Endometrial microvascular endothelial cells (primary cell): Measurements from ENCODE around the gene CADPS. TPM values are rescaled to one million over a fixed set of nuclear protein-coding genes. Genes with fewer than 3 reads are reported as not detected.

Experiments used
- in situ Hi-C: cut with HindIII; loops from 2 replicates; pipeline ENCODE4 v1.10.0; 2017; ENCODE audit warnings: low sequenced_read_pairs, low pct_unique_long_range_greater_than_20kb; ENCODE audit errors: inconsistent ontology term
- total RNA-seq: library from RNA; depleted of rRNA; stranded (reverse); fragments of >200 nt; gene quantifications from one replicate; pipeline ENCODE4 v1.2.3, GENCODE V29; 2015; ENCODE audit errors: inconsistent ontology term

The CADPS gene
- total RNA-seq, 1 donor from 2014 or later = not detected

DNA sequence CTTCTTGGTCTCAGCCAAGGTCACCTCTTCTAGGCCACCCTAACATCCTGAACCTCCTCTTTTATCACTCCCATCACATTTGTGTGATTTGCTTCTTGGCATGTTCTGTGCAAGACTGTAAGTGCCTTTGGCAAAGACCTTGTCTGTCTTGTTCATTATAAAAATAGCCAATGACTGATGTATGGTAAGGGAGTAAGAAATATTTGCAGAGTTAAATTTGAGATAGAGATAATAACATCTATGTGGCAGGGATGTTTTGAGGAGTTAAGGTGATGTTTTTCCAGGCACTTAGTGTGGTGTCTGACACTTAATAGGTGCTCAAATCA, 202.3 kb downstream of the CADPS start:
- in situ Hi-C loops = no loop called here

DNA sequence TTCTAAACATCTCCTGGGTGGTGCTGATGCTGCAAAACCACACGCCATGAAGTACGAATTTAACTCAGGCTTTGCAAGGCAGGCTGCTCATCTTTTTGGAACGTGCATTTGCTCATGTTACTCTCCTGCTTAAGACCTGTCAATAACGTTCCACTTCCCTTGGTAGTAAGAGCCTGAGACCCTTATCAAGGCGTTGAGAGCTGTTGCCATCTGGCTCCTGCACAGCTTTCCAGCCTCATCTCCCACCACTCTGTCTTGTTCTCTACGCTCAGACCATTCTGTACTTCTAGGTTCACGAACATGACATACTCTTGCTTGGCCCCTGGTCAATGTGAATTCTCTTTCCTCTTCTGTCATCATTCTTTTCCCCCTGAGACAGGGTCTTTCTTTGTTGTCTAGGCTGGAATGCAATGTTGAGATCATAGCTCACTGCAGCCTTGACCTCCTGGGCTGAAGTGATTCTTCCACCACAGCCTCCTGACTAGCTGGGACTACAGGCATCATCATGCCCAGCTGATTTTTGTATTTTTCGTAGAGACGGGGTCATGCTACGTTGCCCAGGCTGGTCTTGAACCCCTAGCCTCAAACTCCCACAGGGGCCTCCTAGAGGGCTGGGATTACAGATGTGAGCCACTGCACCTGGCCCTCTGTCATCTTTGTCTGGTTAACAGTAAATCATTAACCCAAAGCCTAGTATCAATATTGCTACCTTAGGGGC, 202.8 kb downstream of the CADPS start:
- in situ Hi-C loops = no loop called here

DNA sequence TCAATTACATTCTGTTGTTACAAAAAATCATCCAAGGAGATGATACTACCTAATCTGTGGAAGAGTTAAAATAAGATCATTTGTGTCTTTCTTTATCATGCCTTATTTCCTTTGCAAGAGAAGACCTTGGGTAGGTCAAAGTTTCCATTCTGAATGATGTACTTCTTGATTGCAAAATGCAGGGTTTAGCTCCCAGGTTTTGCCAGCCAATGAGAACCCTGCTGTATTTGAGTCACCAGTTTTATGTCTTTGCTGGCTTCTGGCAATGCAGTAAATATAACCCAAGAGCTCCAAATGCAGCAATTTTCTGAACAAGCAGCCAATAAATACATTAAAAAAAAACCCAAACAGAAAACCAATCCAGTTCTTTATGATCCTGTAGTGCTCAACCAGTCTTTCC, 204.9 kb downstream of the CADPS start:
- in situ Hi-C loops = no loop called here

DNA sequence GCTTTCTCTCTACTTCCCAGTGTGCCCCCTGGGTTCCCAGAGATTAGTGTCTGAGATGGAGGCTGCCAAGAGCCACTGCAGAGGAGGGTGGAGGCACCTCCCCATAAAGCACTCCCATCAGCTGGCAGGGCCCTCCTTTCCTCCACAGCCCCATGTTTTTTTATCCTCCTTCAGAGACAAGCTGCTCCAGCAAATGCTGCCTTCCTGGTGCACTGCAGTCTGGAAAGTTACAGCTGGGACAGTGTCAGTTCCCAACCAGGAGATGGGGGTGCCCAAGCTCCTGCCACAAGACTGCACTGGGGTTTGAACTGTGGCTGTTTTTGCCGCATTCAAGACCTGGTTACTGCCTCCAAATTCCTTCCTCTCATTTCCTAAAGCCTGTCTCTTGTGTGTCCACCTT, 206.1 kb downstream of the CADPS start:
- in situ Hi-C loops = no loop called here

DNA sequence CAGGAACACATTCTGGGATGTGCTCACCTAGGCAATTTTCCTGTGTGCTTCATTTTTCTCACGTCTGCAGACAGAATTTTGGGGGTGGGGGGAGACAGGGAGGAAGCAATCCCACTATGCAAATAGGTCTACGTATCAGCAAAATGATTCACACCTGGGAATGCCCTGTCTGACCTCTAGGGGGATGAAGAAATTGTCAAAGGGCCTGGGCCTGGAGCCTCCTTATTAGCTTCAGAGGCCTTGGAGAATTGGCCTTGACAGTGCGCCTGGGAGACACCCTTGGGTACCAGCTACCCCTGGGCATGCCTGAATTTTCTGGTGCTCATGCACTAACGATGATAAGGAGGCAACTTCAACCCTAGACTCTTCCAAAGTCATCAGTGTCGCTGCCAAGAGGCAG, 207.5 kb downstream of the CADPS start:
- in situ Hi-C loops = no loop called here

DNA sequence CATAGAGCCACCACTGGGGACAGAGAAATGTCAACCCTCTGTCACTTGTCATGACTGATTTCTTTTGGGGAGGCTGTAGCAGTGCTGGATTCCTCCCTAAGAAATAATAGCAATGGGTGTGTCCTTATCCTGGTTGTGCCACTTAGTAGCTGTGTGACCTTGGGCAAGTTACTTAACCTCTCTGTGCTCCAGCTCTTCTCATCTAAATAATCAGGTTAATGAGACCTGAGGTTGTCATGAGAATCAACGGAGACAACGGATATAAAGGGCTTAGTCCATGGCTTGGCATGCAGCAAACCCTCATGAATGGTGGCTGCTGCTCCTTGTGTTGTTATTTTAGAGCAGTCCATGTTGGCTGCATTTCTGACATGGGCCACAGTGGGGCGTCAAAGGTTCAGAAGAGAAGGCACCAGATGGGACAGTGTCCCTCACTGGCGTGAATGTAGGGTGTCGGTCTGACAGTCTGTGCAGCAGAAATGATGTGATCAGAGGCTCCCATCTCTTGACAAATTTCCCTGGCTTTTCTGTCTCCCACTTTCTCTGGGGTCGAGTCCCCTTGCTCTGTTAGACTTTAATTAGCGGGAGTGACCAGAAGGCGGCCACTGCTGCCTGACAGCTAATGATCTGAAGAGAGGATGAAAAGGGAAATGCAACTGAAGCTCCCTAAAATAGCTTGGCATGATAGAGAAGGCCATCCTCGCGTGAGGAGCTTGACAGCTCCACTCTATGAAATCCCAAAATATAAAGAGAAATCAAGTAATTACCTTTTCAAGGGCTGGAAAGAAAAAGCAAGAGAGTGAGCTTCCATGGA, 209.4 kb downstream of the CADPS start:
- in situ Hi-C loops = no loop called here

DNA sequence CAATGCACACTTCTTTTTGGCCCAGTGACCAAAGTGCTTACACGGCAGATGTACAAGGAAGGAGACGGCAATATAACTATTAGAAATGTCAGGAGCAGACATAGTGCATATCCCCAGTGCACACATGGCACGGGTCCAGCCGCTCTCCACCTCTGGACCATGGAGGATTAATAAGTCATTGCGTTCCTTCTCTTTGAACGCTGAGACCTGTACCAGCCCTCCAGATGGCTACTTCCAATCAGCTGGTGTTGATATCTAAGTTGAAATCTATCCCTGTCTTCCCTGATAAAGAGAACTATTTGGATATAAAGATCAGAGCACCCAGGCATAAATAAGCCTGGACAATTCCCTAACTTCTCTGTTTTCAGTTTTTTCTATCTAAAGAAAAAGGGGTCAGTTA, 212.5 kb downstream of the CADPS start:
- in situ Hi-C loops = no loop called here

DNA sequence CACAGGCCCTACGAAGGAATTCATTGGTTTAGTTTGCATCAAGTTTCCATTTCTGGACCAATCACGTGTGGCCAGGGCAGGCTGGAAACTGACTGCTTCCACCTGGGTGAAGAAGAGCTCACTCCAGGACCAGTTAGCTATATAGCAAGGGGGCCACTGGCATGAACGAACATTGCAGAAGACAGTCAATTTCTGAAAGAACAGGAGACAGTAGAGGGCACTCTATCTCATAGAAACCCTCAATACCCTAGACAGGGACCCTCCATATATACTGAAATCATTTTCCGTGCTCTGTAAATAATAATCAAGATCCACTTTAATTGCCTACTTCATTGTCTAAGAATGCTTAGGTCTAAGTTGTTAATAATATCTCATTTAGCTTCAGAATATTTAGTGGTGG, 215.6 kb downstream of the CADPS start:
- in situ Hi-C loops = no loop called here

DNA sequence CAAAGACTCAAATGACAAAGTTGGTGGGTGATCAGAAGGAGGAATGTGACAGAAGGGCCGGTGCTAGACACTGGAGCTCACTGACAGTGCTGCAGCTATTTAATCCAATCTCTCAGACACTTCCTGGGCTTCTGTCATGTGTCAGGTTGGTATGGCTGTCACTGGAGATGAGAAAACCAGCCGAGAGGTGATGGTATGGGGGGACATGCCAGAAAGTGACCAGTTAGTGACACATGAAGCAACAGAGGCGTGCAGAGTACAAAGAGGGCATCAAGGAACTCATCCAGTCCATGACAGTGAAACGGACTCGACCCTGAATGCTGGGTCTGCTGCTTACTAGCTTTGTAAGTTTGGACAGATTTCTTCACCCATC, 219.5 kb downstream of the CADPS start:
- in situ Hi-C loops = no loop called here

DNA sequence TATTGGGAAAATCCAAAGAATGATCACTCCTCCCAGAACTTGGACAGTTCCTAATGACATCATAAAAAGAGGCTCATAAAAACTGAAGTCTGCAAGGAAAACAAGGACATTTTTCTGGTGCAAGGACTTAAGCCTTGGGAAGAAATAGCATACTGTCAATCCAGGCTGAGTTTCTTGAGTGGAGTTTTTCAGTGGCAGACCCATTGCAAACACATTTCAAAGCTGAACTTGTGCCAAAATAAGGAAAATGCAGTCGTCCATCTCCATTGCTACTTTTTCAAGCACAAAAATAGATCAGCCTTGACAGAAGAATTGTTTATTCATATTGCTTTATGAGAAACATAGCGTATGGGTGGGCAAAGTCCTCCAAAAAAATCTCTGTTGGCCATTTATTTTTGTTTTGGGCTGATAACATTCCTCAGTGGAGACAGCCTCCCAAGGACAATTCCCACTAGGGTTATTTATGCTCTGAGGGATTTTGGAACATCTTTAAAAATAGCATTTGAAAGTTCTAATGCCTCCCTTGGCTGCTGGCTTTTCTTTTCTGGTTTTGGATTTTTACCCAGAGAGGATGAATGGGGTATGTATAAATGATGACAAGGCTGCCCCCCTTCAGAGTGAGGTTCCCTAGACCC, 220.0 kb downstream of the CADPS start:
- in situ Hi-C loops = no loop called here

DNA sequence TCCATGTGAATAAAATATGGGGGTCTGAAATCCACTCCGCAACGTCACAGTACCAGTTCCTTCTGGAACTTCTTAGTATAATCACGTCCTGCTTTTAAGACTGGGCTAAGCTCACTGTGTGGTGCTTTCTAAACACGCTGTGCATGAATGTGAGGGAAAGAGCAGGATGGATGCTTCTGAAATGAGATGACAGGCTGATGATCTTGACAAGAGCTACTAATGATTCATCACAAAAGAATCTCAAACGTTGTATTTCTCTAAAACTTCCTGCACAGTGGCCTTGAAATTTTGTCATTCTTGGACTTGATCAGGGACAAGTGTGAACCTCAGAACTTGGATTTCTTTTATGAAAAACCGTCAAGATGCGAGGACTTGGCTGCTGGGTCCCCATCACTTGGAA, 221.4 kb downstream of the CADPS start:
- in situ Hi-C loops = no loop called here

DNA sequence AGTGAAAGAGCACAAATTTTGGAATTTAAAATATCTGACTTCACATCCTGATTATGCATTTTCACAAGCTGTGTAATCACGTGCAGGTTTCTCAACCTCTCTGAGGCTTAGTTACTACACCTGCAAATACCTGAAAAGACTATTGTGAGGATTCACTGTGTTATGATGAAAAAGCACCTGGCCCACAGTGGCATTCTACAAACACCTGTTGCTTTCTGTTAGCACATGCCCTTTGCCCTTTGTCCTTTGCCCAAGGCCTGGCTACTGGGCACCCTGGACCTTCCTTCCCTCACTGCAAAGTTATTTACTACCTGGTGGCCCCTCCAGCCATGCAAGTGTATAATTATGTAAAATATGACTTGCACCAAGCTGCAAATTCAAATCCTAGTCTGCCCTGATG, 227.5 kb downstream of the CADPS start:
- in situ Hi-C loops = no loop called here

DNA sequence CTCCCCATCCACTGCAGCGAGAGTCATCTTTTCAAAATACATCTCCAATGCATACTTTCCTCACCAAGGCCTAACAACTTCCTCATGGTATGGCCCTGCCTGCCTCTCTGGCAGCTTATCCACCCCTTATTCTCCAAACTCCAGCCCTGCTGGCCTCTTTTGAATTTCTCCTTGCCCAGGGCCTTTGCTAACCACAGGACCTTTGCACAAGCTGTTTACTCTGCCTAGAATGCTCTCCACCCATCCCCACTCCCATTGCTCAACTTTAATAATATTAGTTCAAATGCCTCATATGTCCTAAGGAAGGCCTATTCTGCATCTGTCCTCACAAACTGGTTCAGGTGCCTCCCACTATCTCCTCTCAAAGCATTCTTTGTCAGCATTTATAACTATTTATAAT, 230.7 kb downstream of the CADPS start:
- in situ Hi-C loops = no loop called here

DNA sequence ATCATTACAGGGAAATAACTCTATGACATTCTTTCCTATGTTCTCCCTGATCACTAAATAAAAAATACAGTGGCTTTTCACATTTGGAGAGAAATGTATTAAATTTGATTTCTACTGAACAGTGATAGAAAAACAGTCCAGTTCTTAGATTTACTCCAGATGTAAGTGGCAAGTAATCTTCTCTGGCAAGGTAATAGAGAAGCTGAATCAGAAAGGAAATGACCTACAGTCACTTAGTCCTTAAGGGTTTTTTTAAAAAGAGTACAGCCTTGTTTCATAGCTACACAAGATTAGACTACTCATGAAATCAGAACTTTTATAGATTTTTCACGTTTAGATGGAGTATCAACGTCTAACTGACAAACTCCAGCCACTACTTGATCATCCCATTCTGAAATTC, 236.9 kb downstream of the CADPS start:
- in situ Hi-C loops = no loop called here

DNA sequence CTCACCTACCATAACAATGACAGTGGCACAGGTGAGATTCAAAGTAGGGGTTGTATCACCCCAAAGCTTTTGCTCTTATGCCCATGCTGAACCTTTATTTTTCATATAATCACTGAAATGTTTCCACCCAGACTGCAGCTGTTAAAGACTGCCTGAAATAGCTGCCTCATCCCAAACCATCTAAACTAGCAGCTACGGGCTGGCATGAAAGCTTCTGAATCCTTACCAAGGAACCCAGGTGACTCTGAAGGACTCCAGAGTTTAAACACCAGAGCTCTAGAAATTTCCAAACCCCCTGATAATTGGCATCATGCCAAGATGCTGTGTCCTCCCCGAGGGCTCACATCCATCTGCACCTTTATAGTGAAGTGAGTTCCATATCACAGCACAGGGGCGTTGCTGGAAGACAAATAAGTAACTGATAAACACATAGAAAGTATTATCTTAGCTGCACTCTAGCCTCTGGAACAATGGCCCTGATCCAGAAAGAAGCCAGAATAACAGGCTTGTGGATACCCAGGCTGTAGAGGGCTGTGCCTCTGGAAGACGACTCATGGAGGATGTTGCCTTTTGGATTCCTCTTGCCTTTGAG, 238.9 kb downstream of the CADPS start:
- in situ Hi-C loops = no loop called here

DNA sequence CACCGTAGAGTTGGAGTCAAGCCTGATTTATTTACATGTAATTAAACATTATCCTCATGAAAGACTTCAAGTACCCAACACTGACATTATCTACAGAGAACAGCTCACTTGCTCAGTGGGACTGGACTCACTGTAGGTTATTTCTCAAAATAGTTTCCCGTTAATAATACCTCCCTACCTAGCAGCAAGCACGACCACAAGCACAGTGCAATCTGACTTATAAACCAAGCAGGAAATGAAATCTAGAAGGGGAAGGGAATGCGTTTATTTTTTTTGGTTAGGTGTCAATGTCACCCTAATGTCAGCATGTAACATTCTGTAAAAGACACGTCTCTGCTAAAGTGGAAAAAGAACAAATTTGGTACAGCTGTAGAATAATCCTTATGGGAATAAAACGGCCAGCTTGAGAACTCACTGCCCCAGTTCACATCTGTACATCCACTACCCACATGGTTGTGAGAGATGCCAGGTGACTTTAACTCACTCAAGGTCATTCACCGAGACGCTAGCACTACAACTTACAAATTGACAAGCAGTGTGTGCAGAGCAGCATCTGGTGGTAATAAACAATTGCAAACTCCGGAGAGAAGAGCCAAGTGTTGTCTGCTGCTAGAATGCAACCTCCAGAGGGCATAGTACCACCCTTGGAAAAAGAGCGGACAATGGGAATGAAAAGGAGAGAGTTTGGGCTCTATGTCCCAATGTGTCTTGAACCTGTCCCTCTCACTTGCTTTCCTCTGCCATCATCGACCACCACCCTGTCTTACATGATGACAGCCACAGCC, 242.5 kb downstream of the CADPS start:
- in situ Hi-C loops = no loop called here

DNA sequence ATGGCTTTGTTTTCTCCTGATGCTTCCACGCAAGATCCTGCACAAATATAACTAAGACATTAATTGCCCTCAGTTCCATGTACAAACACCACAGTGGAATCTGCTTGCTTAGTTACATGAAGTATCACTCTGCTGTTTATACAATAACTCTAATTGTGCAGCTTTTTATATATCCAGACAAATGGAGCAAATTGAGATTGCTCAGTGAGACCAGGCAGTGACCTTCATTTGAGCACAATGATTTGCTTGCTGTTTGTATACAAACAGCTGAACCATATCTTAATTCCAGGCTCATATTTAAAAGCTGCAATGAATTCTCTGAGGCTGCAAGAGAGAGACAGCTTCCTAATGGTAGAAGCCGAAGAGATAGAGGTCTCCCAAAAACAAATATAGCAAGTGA, 243.7 kb downstream of the CADPS start:
- in situ Hi-C loops = no loop called here

DNA sequence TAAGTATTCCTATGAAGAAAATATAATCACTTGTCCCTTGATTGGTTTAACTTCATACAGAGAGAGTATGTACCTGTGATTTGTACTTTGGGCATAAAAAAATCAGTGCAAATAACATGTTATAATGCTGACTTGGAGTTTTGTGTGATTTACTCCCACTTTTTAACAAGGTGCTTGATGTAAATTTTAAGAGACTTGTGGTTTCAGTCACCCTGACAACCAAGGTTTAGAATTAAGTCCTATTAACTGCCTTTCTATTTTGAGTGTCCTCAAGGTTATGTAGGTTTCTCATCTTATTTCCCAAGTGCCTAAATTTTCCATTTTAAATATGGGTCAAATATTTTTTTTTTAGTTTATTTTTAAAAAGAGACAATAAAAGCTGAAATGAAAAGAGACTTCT, 244.6 kb downstream of the CADPS start:
- in situ Hi-C loops = no loop called here

DNA sequence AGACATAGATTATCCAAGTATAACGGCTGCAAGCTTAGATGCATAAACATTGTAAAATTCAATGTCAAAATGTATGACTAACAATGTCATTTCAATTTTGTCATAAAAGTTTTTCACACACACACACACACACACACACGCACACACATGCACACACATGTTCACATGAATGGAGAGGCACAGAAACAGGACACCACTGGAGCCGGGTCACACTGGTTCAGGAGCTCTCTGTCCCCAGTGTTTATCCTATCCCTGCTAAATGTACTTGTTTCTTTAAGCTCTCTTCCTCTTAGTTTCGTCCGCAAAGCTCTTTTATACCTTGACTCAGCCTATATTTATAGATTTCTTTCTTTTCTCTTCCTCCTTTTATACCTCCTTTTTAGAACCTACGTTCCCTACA, 249.9 kb downstream of the CADPS start:
- in situ Hi-C loops = no loop called here
